IPS-NIHi7 (cell line): ENCODE measurements around the gene TMEM135.
"Not testable (repeated sequence)": the region's sequence is repeated elsewhere in the genome, so short reads cannot be mapped to it uniquely, and the experiment has no call there.

Source experiments
- DNase-seq: peaks from one replicate; pipeline ENCODE4 v3.0.0; 2012; ENCODE audit warnings: mixed read lengths; ENCODE audit errors: extremely low spot score

Gene TMEM135

GRCh38 chr11:87141980-87142514, 104.3 kb downstream of the TMEM135 start:
- DNase-seq, result peak; percentile 11

DNA sequence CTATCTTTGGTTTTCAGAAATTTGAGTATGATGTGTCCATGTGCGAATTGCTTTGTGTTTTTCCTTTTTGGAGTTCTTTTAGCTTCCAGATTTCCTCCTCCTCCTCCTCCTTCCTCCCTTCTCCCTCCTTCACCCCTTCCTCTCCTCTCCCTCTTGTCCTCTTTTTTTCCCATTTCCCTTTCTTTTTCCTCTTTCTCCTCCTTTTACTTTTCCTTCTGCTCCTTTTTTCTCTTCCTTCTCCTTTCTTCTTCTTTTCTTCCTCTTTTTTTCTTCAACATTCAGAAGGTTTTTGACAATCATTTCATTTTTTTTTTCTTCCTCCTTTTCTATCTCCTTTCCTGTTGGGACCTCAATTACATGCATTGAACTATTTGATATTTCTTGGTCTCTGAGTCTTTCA, 104.9 kb downstream of the TMEM135 start:
- DNase-seq, result no peak

DNA sequence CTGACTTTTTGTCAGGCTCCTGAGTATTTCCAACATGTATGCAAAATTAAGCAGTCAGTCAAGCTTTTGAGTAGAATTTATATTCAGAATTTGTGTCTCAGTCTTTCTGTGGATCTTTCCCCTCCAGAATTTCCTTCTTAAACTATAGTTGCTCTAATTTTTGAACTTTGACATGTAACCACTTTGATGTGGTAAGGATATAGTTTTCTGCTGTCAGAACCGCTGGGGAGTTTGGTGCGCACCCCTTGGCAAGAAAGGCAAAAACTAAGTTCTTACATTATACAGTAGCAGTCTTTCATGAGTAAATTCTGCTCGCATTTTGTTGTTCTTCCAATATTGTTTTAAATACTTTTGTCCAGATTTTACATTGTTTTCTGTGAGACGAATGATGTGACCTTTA, 105.9 kb downstream of the TMEM135 start:
- no peak for DNase-seq

DNA sequence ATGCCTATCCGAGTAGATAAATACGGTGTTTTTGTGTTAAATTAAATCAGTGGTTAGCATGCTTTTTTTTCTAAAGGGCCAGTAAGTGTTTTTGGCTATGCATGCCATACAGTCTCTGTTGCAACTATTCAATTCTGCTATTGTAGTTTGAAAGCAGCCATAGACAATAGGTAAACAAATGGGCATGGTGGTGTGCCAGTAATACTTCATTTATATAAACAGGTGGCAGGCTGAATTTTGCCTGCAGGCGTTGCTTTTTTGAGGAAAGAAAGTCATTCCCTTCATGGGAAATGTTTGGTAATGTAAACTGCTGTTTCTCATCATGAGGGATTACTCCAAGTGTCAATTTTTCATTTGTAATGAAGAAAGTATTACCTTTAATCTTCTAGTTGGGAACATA, 106.5 kb downstream of the TMEM135 start:
- no peak for DNase-seq

DNA sequence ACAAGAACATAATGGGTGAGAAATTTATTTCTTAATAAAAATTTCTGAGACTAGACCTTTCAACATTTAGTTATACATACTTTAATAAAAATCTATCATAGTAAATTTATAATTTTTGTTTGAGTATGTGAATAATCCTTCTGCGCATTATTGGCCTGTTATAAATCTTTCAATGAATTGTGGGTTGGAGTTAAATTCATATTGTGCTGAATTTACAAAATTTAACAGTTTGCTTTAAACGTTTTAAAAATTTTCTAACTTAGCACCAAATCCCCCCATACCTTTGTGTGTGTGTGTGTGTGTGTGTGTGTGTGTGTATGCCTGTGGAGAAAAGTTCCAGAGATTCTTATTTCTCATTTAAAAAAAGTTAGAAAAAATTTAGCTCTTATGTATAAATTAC, 111.0 kb downstream of the TMEM135 start:
- DNase-seq, result no peak

GRCh38 chr11:87149782-87150181, 112.0 kb downstream of the TMEM135 start:
- DNase-seq, result not testable (repeated sequence)

DNA sequence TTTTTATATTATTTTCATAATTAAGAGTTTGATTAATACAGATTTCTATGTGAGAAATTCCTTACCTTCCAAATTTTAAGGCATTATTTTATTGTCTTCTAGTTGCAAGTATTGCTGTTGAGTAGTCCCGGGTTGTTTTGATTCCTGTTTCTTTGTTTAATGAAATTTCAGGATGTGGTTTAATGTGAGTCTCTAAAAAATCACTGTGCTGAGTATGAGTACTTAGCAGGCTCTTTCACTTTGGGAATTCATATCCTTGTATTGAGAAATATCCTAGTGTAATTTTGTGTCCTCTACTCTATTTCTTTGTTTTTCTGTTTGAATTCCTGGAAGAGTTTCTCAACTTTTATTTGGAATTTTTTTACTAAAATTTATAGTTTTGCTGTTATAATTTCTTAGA, 113.2 kb downstream of the TMEM135 start:
- DNase-seq, result no peak

GRCh38 chr11:87154246-87154645, 116.5 kb downstream of the TMEM135 start:
- DNase-seq, result no peak

DNA sequence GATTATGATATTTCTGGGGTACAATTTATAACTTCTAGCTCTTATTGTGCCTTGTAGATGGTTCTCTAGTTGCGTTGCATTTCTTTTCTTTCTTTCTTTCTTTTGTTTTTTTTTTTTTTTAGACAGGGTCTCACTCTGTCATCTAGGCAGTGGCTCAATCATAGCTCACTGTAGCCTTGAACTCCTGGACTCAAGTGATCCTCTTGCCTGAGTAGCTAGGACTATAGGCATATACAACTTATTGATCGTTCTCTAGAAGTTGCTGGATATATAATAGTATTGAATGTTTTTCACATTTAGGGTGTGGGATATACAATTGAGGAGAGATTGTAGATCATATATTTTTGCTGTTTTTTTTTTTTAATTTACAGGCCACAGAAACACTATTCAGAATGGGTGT, 119.2 kb downstream of the TMEM135 start:
- DNase-seq, result no peak

GRCh38 chr11:87169076-87169475, 131.3 kb downstream of the TMEM135 start:
- DNase-seq, result not testable (repeated sequence)

GRCh38 chr11:87173185-87174039, 135.7 kb downstream of the TMEM135 start:
- DNase-seq, result no peak

- no peak for DNase-seq
Measured at GRCh38 chr11:87174870-87175269, 137.1 kb downstream of the TMEM135 start.

DNA sequence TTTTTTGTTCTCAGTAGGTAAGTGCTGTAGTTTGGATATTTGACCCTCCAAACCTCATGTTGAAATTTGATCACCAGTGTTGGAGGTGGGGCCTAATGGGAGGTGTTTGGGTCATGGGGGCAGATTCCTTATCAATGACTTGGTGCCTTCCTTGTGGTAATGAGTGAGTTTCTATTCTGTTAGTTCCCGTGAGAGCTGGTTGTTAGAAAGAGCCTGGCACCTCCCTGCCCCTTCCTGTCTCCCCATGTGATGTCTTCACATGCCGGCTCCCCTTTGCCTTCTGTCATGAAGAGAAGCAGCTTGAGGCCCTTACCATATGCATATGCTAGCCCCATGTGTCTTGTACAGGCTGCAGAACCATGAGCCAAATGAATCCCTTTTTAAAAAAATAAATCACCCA, 138.3 kb downstream of the TMEM135 start:
- DNase-seq, result no peak

DNA sequence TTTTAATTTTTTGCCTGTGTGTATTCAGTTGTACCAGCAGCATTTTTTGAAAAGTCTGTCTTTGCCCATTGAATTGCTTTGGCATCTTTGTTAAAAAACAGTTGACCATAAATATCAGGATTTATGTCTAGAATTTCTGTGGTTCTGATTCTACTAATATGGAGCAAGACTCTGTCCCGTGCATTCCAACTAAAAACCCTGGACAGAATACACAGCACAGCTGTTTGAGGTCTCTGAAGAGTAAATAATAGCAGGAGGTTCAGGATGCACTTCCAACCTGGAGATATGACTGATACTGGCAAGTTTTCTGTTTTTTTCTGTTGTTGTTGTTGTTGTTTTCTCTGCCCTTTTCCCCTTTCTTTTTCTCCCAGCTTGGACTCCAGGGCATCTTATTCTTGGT, 141.9 kb downstream of the TMEM135 start:
- DNase-seq, result no peak

DNA sequence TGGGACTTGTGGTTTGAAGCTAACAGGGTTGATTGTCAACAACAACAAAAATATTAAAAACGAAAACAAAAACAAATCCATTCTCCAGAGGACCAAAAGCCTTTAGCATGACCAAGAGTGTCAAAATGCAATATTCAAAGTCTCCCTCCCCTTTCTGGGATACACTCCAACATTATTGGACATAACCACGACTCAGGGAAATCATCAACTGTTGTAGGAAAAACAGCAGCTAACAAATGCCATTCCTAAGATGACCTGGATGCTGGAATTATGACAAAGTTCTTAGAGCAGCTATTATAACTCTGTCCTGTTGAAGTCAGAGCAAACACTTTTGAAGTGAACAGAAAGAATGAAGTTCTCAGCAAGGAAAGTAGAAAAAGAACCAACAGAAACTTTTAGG, 143.0 kb downstream of the TMEM135 start:
- DNase-seq, result no peak

DNA sequence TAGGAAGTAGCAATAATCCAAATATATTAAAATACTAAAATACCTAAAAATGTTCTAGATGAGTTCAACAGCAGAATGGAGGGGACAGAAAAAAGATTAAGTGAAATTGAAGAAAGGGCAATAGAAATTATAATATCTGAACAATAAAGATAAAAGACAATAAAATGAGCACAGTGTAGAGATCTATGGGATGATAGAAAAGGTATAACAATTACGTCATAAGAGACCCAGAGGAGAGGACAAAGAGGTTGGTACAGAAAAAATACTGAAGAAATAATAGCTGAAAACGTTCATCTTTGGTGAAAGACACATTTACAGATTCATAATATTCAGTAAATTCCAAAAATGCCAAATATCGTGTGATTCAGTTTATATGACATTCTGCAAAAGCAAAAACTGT, 143.4 kb downstream of the TMEM135 start:
- no peak for DNase-seq

- DNase-seq, result no peak
Measured at GRCh38 chr11:87185228-87185627, 147.5 kb downstream of the TMEM135 start.

GRCh38 chr11:87187076-87187475, 149.3 kb downstream of the TMEM135 start:
- no peak for DNase-seq

GRCh38 chr11:87187930-87188329, 150.2 kb downstream of the TMEM135 start:
- DNase-seq, result no peak

DNA sequence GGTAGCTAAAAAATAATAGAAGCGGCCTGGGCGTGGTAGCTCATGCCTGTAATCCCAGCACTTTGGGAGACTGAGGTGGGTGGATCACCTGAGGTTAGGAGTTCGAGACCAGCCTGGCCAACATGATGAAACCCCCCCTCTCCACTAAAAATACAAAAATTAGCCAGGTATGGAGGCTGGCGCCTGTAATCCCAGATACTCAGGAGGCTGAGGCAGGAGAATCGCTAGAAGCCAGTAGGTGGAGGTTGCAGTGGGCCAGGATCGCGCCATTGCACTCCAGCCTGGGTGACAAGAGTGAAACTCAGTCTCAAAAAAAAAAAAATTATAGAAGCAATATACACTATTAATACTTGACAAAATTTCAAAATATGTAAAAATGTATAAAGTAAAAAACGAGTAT, 150.7 kb downstream of the TMEM135 start:
- not testable (repeated sequence) for DNase-seq

DNA sequence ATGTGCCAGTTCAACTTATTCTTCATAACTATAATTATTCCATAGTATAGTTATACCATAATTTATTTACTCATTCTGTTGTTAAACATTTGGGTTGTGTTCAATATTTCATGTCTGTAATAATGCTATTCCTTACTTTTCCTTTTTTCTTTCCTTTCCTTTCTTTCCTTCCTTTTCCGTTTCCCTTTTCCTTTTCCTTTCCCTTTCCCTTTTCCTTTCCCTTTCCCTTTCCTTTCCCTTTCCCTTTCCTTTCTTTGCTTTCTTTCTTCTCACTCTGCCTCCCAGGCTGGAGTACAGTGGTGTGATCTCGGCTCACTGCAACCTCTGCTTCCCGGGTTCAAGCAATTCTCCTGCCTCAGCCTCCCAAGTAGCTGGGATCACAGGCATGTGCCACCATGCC, 151.2 kb downstream of the TMEM135 start:
- DNase-seq, result not testable (repeated sequence)

DNA sequence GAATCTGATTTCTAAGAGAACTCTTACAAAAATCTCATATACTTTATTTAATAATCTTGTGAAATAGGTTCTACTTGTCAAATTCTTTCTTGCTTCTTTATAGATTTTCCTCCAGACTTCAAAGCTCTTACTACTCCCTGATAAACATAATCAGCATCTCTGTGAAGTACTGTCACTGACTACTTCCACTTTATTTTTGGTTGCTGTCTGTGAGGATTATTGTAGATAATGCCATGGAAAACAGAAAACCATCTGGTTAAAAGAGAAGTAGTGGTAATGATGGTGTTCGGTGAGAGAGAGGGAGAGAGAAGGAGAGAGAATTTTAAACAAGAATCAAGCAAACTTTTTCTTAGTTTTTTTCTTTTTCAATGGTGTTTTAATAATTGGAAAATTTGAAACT, 152.3 kb downstream of the TMEM135 start:
- no peak for DNase-seq

DNA sequence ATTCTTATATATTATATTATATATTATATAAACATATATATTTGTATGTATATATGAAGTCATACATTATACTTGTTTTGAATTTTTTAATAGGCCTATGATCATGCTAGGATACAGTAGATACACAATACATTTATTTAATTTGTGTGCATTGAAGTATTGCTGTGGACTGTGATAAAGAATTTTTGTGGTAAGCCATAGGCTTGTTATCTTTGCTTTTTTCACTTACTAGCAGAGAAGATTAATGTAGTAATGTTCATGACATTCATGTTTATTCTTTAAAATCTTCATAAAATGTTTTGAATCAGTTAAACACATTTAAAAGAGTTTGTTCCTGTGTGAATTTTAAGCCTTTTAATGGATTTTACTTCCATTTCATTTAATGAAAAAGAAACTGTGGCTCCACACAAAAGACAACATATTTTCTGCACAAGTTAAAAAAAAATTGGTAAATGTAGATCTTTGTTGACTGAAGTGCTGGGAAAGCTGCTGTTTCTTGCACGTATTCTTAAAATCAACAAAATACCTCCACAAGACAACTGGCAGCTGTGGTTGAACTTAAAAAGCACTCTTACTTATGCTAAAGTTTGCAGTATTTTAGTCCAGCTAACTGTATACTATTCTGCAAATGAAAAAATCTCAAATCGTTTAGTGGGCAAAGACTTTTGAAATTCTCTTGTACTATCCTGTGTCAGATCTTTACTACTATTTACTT, 156.2 kb downstream of the TMEM135 start:
- no peak for DNase-seq
